ENCODE results near the gene EFNA1. TPM values are rescaled to one million over a fixed set of nuclear protein-coding genes. Genes with fewer than 3 reads are reported as not detected.

EFNA1 gene
- total RNA-seq, 1 experiment from 2014 or later, result 49.9 TPM

DNA sequence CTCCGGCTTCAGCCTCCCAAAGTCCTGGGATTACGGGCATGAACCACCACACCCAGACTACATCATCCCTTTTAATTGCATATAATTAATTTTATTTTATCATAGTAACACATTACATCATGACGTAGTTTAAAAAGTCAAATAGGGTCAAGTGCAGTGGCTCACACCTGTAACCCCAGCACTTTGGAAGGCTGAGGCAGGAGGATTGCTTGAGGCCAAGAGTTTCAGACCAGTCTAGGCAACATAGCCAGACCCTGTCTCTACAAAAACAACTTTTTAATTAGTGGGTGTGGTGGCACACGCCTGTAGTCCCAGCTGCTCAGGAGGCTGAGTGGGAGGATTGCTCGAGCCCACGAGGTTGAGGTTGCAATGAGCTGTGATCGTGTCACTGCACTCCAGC lies 28.3 kb upstream of the EFNA1 start:
- intact Hi-C loops (cut with micrococcal nuclease), result no loop called here
- H3K4me3 ChIP-seq (ENCODE audit: low read length), result no peak overlapping the region
- DNase-seq (no peak), ATAC-seq (no peak)
- TF ChIP-seq EZH2 (IDR thresholded peaks at IDR 0.05; ENCODE audit: low read length, unreplicated experiment) (no peak), EZH2phosphoT487 (IDR thresholded peaks at IDR 0.05; ENCODE audit: borderline replicate concordance, low read length) (no peak)
- TF ChIP-seq, protein P1, sequence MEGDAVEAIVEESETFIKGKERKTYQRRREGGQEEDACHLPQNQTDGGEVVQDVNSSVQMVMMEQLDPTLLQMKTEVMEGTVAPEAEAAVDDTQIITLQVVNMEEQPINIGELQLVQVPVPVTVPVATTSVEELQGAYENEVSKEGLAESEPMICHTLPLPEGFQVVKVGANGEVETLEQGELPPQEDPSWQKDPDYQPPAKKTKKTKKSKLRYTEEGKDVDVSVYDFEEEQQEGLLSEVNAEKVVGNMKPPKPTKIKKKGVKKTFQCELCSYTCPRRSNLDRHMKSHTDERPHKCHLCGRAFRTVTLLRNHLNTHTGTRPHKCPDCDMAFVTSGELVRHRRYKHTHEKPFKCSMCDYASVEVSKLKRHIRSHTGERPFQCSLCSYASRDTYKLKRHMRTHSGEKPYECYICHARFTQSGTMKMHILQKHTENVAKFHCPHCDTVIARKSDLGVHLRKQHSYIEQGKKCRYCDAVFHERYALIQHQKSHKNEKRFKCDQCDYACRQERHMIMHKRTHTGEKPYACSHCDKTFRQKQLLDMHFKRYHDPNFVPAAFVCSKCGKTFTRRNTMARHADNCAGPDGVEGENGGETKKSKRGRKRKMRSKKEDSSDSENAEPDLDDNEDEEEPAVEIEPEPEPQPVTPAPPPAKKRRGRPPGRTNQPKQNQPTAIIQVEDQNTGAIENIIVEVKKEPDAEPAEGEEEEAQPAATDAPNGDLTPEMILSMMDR (conservative IDR thresholded peaks at IDR 0.05; ENCODE audit: low read depth, low read length), result no peak
- H3K4me2 ChIP-seq (ENCODE audit: low read length), result no peak overlapping the region
- no TSS peak for BruUV-seq (replicated peaks)
- H3K36me3 ChIP-seq (ENCODE audit: low read depth, low read length), result no peaks in the 10 kb centered on the region
- no peak overlapping the region for H3K27ac ChIP-seq (ENCODE audit: low read length)
- no peaks in the 10 kb centered on the region for H3K9me2 ChIP-seq (replicated peaks; ENCODE audit: low read length)
- no peaks in the 10 kb centered on the region for H4K20me1 ChIP-seq (ENCODE audit: low read length)
- no peaks in the 10 kb centered on the region for H3K9me3 ChIP-seq (ENCODE audit: low read length)
- H3K27me3 ChIP-seq (ENCODE audit: low read length), result no peaks in the 10 kb centered on the region
- H2AFZ ChIP-seq (ENCODE audit: low read length), result no peak overlapping the region
- ChIA-PET POLR2A (ENCODE audit: unreplicated experiment) (no interaction called here), CTCF (no interaction called here)
- no peak overlapping the region for H3K9ac ChIP-seq (ENCODE audit: low read length)
- H3K79me2 ChIP-seq (ENCODE audit: low read length), result no peaks in the 10 kb centered on the region
- no peaks in the 10 kb centered on the region for H3K4me1 ChIP-seq (ENCODE audit: insufficient read depth, low read length)
- H3F3A ChIP-seq (ENCODE audit: low read length, unreplicated experiment), result no peaks in the 10 kb centered on the region

DNA sequence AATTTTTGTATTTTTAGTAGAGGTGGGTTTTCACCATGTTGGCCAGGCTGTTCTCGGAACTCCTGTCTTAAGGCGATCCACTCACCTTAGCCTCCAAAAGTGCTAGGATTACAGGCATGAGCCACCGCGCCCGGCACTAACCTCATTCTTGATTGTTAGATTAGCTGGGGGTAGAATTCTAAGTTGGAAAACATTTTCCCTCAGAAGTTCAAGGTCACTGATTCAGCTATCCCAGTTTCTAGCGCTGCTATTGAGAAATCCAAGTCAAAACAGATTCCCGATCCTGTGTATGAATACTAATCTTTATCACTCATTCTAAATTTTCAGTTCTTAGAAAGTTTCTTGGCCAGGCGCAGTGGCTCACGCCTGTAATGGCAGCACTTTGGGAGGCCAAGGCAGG lies 24.4 kb upstream of the EFNA1 start:
- H3K9me3 ChIP-seq (ENCODE audit: low read length), result no peaks in the 10 kb centered on the region
- ChIA-PET POLR2A (ENCODE audit: unreplicated experiment) (no interaction called here), CTCF (no interaction called here)
- H3K36me3 ChIP-seq (ENCODE audit: low read depth, low read length), result no peaks in the 10 kb centered on the region
- no peak overlapping the region for H3K9ac ChIP-seq (ENCODE audit: low read length)
- DNase-seq, result no peak
- intact Hi-C loops (cut with micrococcal nuclease), result no loop called here
- no peak overlapping the region for H2AFZ ChIP-seq (ENCODE audit: low read length)
- no peaks in the 10 kb centered on the region for H3K27me3 ChIP-seq (ENCODE audit: low read length)
- no peak for ATAC-seq
- H4K20me1 ChIP-seq (ENCODE audit: low read length), result no peaks in the 10 kb centered on the region
- BruUV-seq (replicated peaks), result no TSS peak
- no peaks in the 10 kb centered on the region for H3K9me2 ChIP-seq (replicated peaks; ENCODE audit: low read length)
- no peaks in the 10 kb centered on the region for H3F3A ChIP-seq (ENCODE audit: low read length, unreplicated experiment)
- H3K27ac ChIP-seq (ENCODE audit: low read length), result no peak overlapping the region
- H3K4me3 ChIP-seq (ENCODE audit: low read length), result no peak overlapping the region
- H3K4me2 ChIP-seq (ENCODE audit: low read length), result no peak overlapping the region
- TF ChIP-seq, protein P1 (conservative IDR thresholded peaks at IDR 0.05; ENCODE audit: low read depth, low read length), result no peak
- TF ChIP-seq EZH2phosphoT487 (IDR thresholded peaks at IDR 0.05; ENCODE audit: borderline replicate concordance, low read length) (no peak), EZH2 (IDR thresholded peaks at IDR 0.05; ENCODE audit: low read length, unreplicated experiment) (no peak)
- no peaks in the 10 kb centered on the region for H3K4me1 ChIP-seq (ENCODE audit: insufficient read depth, low read length)
- no peaks in the 10 kb centered on the region for H3K79me2 ChIP-seq (ENCODE audit: low read length)

DNA sequence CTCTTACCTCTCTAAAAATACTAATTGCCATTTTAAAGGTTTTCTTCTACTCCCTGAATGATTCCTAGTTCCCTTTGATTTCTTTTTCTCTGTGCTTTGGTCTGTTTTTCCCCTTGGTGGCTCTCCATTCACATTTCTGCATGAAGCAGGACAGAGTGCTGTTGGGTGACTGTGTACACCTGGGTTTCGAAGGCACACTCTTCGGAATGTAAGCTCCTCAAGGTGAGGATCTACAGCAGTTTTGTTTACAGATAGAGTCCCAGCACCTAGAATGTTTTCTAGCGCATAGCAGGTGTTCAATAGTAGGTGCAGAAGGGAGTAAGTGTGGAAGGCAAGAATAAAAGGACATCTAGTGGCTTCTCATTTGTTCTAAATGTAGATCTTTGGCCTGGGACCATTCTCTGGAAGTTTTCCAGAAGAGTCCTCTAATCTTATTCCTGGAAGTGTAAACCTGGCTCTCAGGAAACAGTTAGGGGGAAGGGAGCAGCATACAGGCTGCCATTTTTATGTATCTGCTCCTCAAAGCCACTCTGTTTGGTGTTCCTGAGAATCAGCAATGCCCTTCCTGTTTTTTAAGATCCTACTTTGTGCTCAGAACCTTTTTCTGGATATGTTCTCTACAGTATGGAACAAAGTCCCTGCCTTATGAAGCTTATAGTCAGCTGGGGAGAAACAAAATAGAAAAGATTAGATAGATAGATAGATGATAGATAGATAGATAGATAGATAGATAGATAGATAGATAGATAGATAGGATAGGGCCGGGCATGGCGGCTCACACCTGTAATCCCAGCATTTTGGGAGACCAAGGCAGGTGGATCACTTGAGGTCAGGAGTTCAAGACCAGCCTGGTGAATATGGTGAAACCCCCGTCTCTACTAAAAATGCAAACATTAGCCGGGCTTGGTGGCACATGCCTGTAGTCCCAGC lies 22.8 kb upstream of the EFNA1 start:
- H3K9me2 ChIP-seq (replicated peaks; ENCODE audit: low read length), result no peaks in the 10 kb centered on the region
- H3K9me3 ChIP-seq (ENCODE audit: low read length), result no peaks in the 10 kb centered on the region
- no TSS peak for BruUV-seq (replicated peaks)
- H3K9ac ChIP-seq (ENCODE audit: low read length), result no peak overlapping the region
- TF ChIP-seq EZH2phosphoT487 (IDR thresholded peaks at IDR 0.05; ENCODE audit: borderline replicate concordance, low read length) (no peak), EZH2 (IDR thresholded peaks at IDR 0.05; ENCODE audit: low read length, unreplicated experiment) (no peak)
- TF ChIP-seq, protein P1 (conservative IDR thresholded peaks at IDR 0.05; ENCODE audit: low read depth, low read length), result no peak
- no peaks in the 10 kb centered on the region for H3K27me3 ChIP-seq (ENCODE audit: low read length)
- H3K79me2 ChIP-seq (ENCODE audit: low read length), result no peaks in the 10 kb centered on the region
- ATAC-seq, result no peak
- intact Hi-C loops (cut with micrococcal nuclease), result no loop called here
- POLR2A ChIA-PET (ENCODE audit: unreplicated experiment), result no interaction called here
- H3K27ac ChIP-seq (ENCODE audit: low read length), result no peak overlapping the region
- H3K4me2 ChIP-seq (ENCODE audit: low read length), result no peak overlapping the region
- CTCF ChIA-PET, result no interaction called here
- DNase-seq, result no peak
- H3K4me3 ChIP-seq (ENCODE audit: low read length), result no peak overlapping the region
- H4K20me1 ChIP-seq (ENCODE audit: low read length), result no peaks in the 10 kb centered on the region
- no peaks in the 10 kb centered on the region for H3F3A ChIP-seq (ENCODE audit: low read length, unreplicated experiment)
- H2AFZ ChIP-seq (ENCODE audit: low read length), result no peak overlapping the region
- H3K4me1 ChIP-seq (ENCODE audit: insufficient read depth, low read length), result no peaks in the 10 kb centered on the region
- no peaks in the 10 kb centered on the region for H3K36me3 ChIP-seq (ENCODE audit: low read depth, low read length)

Data from PC-3 (cell line).